Measurements from ENCODE around the gene MESD.

Gene MESD

GRCh38 chr15:81014446-81015093 is 25.0 kb upstream of the MESD start:
- DNase-seq: no peak

GRCh38 chr15:81013396-81013929 is 23.8 kb upstream of the MESD start:
- DNase-seq: no peak

- DNase-seq: no peak
Measured at GRCh38 chr15:81012588-81012987, 23.0 kb upstream of the MESD start.

GRCh38 chr15:81011593-81011992 is 22.0 kb upstream of the MESD start:
- no peak for DNase-seq

- DNase-seq: no peak
Measured at GRCh38 chr15:81010086-81010485, 20.5 kb upstream of the MESD start.

- no peak for DNase-seq
Measured at GRCh38 chr15:81008312-81008711, 18.7 kb upstream of the MESD start.

- DNase-seq: no peak
Measured at GRCh38 chr15:81007428-81008064, 17.9 kb upstream of the MESD start.

- no peak for DNase-seq
Measured at GRCh38 chr15:81006124-81006523, 16.5 kb upstream of the MESD start.

GRCh38 chr15:81003097-81003350 is 13.4 kb upstream of the MESD start:
- no peak for DNase-seq

GRCh38 chr15:81002331-81003096 is 12.9 kb upstream of the MESD start:
- DNase-seq: peak in 1 of 2 experiments; percentile 15

- DNase-seq: no peak
Measured at GRCh38 chr15:81002009-81002330, 12.4 kb upstream of the MESD start.

GRCh38 chr15:81001152-81002008 is 11.8 kb upstream of the MESD start:
- DNase-seq: peak in 1 of 2 experiments; percentile 60

GRCh38 chr15:81000624-81001151 is 11.1 kb upstream of the MESD start, which contains the start of gene TLNRD1:
TSS of gene TLNRD1 (plus strand) at chr15:81000923. CDS start at chr15:81002272, 1,349 bp downstream.
- DNase-seq: peak; percentile 85 to 90

GRCh38 chr15:81000144-81000623 is 10.6 kb upstream of the MESD start:
- DNase-seq: peak in 1 of 2 experiments; percentile 59

- no peak for DNase-seq
Measured at GRCh38 chr15:80999623-81000036, 10.0 kb upstream of the MESD start.

GRCh38 chr15:80998251-80998650 is 8.6 kb upstream of the MESD start:
- no peak for DNase-seq

GRCh38 chr15:80997692-80998091 is 8.1 kb upstream of the MESD start:
- DNase-seq: no peak

- peak in 1 of 2 experiments; percentile 29 for DNase-seq
Measured at GRCh38 chr15:80996247-80996646, 6.6 kb upstream of the MESD start.

GRCh38 chr15:80992441-80992840 is 2.8 kb upstream of the MESD start:
- no peak for DNase-seq

GRCh38 chr15:80992006-80992405 is 2.4 kb upstream of the MESD start:
- no peak for DNase-seq

- no peak for DNase-seq
Measured at GRCh38 chr15:80991421-80991820, 1.8 kb upstream of the MESD start.

- no peak for DNase-seq
Measured at GRCh38 chr15:80990955-80991354, 1.3 kb upstream of the MESD start.

GRCh38 chr15:80989081-80989517 is 520 bp downstream of the MESD start:
- DNase-seq: peak in 1 of 2 experiments; percentile 54
